Measurements from ENCODE around the gene ALOX5. TPM values are rescaled to one million over a fixed set of nuclear protein-coding genes. Genes with fewer than 3 reads are reported as not detected.

The ALOX5 gene
- total RNA-seq, 1 experiment from 2014 or later: not detected

DNA sequence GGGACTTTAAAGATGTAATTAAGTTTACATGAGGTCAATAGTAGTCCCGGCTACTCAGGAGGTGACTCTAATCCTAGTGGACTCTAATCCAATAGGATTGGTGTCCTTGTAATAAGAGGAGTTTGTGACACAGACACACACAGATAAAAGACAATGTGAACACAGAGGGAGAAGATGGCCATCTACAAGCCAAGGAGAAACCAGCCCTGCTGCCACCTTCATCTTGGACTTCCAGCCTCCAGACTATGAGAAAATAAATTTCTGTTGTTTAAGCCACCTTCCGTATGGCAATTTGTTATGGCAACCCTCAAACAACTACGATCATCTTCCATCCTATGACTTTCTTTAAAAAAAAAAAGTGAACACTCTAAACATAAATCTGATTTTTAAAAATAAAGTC, 116.3 kb downstream of the ALOX5 start:
- Histone ChIP-seq H3K27me3 (replicated peaks; ENCODE audit: insufficient read depth, low read depth, low read length, poor library complexity) (no peaks in the 10 kb centered on the region), H3K4me1 (ENCODE audit: insufficient read depth, low read length, poor library complexity, severe bottlenecking) (no peaks in the 10 kb centered on the region), H3K36me3 (ENCODE audit: insufficient read depth, low read length, poor library complexity, severe bottlenecking) (no peaks in the 10 kb centered on the region), H3K4me3 (ENCODE audit: low read depth, low read length, poor library complexity, severe bottlenecking) (no peak overlapping the region), H3K9me3 (ENCODE audit: low read depth, low read length, poor library complexity, severe bottlenecking) (peaks cover 3% of the 10 kb centered on the region), H3K27ac (ENCODE audit: low read depth, low read length, poor library complexity, severe bottlenecking) (no peak overlapping the region)
- CTCF ChIA-PET: no interaction called here
- no peak for TF ChIP-seq EZH2 (IDR thresholded peaks at IDR 0.05; ENCODE audit: borderline replicate concordance, low read depth, low read length, poor library complexity, severe bottlenecking)
- TF ChIP-seq CTCF (conservative IDR thresholded peaks at IDR 0.05; ENCODE audit: low read depth, low read length): no peak
- intact Hi-C loops (cut with micrococcal nuclease; ENCODE audit: unreplicated experiment): no loop called here
- no peak for DNase-seq (ENCODE audit: low spot score)
- no TSS peak for BruUV-seq (replicated peaks)
- POLR2A ChIA-PET (ENCODE audit: low non-redundant PET): no interaction called here

DNA sequence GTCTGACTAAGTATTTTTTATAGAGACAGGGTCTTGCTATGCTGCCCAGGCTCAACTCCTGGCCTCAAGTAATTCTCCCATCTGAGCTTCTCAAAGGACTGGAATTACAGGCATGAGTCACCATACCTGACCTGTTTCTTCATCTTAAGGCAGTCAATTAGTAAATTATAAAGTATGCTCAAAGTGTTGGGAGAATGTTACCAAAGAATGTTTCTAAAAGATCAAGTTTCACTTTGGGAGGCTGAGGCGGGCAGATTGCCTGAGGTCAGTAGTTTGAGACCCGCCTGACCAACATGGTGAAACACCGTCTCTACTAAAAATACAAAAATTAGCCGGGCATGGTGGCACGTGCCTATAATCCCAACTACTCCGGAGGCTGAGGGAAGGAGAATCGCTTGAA, 117.0 kb downstream of the ALOX5 start:
- Histone ChIP-seq H3K36me3 (ENCODE audit: insufficient read depth, low read length, poor library complexity, severe bottlenecking) (no peaks in the 10 kb centered on the region), H3K4me1 (ENCODE audit: insufficient read depth, low read length, poor library complexity, severe bottlenecking) (no peaks in the 10 kb centered on the region), H3K27ac (ENCODE audit: low read depth, low read length, poor library complexity, severe bottlenecking) (no peak overlapping the region), H3K4me3 (ENCODE audit: low read depth, low read length, poor library complexity, severe bottlenecking) (no peak overlapping the region), H3K27me3 (replicated peaks; ENCODE audit: insufficient read depth, low read depth, low read length, poor library complexity) (no peaks in the 10 kb centered on the region), H3K9me3 (ENCODE audit: low read depth, low read length, poor library complexity, severe bottlenecking) (peaks cover 6% of the 10 kb centered on the region)
- no peak for DNase-seq (ENCODE audit: low spot score)
- no TSS peak for BruUV-seq (replicated peaks)
- TF ChIP-seq CTCF (conservative IDR thresholded peaks at IDR 0.05; ENCODE audit: low read depth, low read length): no peak
- TF ChIP-seq EZH2 (IDR thresholded peaks at IDR 0.05; ENCODE audit: borderline replicate concordance, low read depth, low read length, poor library complexity, severe bottlenecking): no peak
- ChIA-PET POLR2A (ENCODE audit: low non-redundant PET) (no interaction called here), CTCF (no interaction called here)
- intact Hi-C loops (cut with micrococcal nuclease; ENCODE audit: unreplicated experiment): no loop called here

Other genes with a start within 250 kb of the ALOX5 start
- gene OR13A1, start 58.6 kb upstream of the ALOX5 start, total RNA-seq (2021): not detected in 2 replicates